Measurements from ENCODE around the gene APOM.

APOM gene

GRCh38 chr6:31655349-31656237, at the start of gene APOM:
Gene APOM (plus strand): TSS chr6:31655894. CDS start chr6:31655967, 73 bp downstream.
- DNase-seq: no peak

DNA sequence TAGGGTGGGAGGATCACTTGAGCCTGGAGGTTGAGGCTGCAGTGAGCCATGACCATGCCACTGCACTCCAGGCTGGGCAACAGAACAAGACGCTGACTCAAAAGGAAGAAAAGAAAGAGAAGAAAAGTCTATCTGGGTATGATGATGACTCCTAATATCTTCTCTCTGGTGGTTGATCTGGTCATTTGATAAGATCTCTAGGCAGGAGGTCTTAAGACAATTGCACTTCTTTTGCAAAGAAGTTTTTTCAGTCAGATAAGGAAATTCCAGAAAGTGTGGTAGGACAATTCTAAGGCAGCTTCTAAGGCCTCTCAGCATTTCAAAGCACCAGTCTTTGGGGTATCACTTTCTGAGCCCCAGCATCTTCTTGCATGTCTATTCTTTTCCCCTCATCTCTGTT, 48.4 kb upstream of the APOM start:
- no peak for DNase-seq

GRCh38 chr6:31609519-31610406, 45.9 kb upstream of the APOM start:
- no peak for DNase-seq

GRCh38 chr6:31610968-31611367, 44.7 kb upstream of the APOM start:
- DNase-seq: no peak

- no peak for DNase-seq
These were observed 41.5 kb upstream of the APOM start for GRCh38 chr6:31614075-31614619.

- DNase-seq: no peak
These were observed 40.8 kb upstream of the APOM start, which contains the start of gene AIF1 for GRCh38 chr6:31614684-31615578. Gene AIF1 (plus strand): TSS chr6:31615234. CDS start chr6:31615330, 96 bp downstream.

- DNase-seq: no peak
These were observed 39.9 kb upstream of the APOM start for GRCh38 chr6:31615748-31616147.

- no peak for DNase-seq
These were observed 38.7 kb upstream of the APOM start for GRCh38 chr6:31617010-31617409.

GRCh38 chr6:31619805-31620585, 35.7 kb upstream of the APOM start:
- peak; percentile 98 for DNase-seq

GRCh38 chr6:31620586-31621319, 34.9 kb upstream of the APOM start, which contains the start of gene PRRC2A:
Gene PRRC2A (plus strand): TSS chr6:31620715. CDS start chr6:31622790, 2,075 bp downstream.
- peak; percentile 81 for DNase-seq

GRCh38 chr6:31621320-31621939, 34.3 kb upstream of the APOM start:
- DNase-seq: no peak

DNA sequence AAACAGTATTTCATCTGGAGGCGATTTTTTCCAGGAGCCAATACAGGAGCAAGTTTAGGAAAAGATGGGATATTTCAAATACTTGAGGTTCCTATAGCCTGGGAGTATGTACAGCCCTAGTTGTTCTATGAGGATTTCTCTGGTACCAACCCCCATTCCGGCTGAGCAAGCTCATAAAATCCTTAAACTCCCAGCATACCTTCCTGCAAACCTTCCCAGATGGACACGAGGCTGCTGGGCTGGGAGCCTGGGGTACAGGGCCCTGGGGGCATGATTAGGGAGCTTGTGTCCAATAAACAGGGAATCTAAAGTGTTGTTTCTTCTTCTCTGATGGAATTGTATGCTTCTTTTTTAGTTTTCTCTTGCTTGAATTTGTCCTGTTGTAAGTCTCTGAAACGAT, 33.7 kb upstream of the APOM start:
- DNase-seq: no peak

GRCh38 chr6:31622684-31623091, 33.0 kb upstream of the APOM start:
- DNase-seq: no peak

DNA sequence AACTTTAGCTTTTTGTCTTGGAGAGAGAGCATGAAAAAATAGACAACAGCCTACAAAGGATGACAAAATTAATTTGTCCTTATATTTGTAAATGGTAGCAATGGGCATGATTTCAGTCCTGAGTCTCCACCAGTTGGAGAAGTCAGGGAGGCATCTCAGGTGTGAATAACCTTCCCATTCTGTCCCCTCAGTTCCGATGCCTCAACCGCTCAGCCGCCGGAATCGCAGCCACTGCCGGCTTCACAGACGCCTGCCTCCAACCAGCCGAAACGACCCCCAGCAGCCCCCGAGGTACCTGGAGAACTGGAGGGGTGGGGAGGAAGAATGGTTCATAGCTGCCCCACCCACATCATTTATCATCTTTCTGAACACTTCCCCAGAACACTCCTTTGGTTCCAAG, 31.6 kb upstream of the APOM start:
- DNase-seq: no peak

DNA sequence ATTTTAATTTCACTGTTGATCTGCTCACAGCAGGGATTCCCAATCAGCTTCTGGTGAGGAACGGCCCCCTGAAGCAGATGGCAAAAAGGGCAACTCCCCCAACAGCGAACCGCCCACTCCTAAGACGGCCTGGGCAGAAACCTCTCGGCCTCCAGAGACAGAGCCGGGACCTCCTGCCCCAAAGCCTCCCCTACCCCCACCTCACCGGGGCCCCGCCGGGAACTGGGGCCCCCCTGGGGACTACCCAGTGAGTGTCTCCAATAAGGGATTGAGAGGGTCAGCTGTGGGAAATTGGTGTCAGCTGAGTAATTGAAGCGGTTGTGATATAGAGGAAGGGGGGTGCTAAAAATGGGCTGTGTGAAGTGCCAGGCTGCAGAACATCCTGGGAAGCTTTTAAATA, 28.7 kb upstream of the APOM start:
- no peak for DNase-seq

DNA sequence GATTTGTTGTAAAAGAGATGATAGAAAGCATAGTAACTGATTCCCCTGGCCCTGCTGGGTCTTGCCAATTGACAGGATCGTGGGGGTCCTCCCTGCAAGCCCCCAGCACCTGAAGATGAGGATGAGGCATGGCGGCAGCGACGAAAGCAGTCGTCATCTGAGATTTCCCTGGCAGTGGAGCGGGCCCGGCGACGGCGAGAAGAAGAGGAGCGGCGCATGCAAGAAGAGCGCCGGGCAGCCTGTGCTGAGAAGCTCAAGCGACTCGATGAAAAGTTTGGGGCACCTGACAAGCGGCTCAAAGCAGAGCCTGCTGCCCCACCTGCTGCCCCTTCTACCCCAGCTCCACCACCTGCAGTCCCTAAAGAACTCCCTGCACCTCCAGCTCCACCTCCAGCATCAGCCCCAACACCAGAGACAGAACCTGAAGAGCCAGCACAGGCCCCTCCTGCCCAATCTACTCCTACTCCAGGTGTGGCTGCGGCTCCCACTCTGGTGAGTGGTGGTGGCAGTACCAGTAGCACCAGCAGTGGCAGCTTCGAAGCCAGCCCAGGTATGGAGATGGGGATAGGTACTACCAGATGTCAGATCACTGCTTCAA, 27.9 kb upstream of the APOM start:
- no peak for DNase-seq

GRCh38 chr6:31629014-31629413, 26.7 kb upstream of the APOM start:
- DNase-seq: no peak

GRCh38 chr6:31630177-31630934, 25.3 kb upstream of the APOM start:
- no peak for DNase-seq

DNA sequence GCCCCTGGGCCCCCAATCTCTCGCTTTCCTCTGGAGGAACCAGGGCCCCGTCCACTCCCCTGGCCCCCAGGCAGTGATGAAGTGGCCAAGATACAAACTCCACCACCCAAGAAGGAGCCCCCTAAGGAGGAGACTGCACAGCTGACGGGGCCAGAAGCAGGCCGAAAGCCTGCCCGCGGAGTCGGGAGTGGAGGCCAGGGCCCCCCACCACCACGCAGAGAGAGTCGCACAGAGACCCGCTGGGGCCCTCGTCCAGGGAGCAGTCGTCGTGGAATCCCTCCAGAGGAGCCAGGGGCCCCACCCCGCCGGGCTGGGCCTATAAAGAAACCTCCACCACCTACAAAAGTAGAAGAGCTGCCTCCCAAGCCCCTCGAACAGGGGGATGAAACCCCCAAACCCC, 24.5 kb upstream of the APOM start:
- no peak for DNase-seq
